Motor neuron (in vitro differentiated cells): ENCODE measurements around the gene PNPLA1. TPM values are rescaled to one million over a fixed set of nuclear protein-coding genes. Genes with fewer than 3 reads are reported as not detected.
A peak's percentile ranks its signal among the peaks of the same experiment; 100 is the strongest.

Source experiments
- ATAC-seq, 8 experiments: fragments of 200-7000 bp; cut with Tn5 transposase; replicated peaks in 6 of 8; 2 replicates each; pipeline ENCODE4 v1.8.0; 2021; ENCODE audit warnings: mild to moderate bottlenecking in 8 of 8, moderate library complexity in 8 of 8
- H3K27ac ChIP-seq, 2 donors: fragments of 250-450 bp; sonication (Bioruptor Pico); 2 replicates each; pipeline ENCODE4 v1.9.0; 2021; ENCODE audit warnings: antibody characterized with exemption in 2 of 2, mild to moderate bottlenecking in 2 of 2, moderate library complexity in 1 of 2
- H3K4me1 ChIP-seq, 2 donors: fragments of 250-450 bp; sonication (Bioruptor Pico); replicated peaks in 1 of 2; 2 replicates each; pipeline ENCODE4 v1.6.1; 2021; ENCODE audit warnings: antibody characterized with exemption in 2 of 2, mild to moderate bottlenecking in 2 of 2, moderate library complexity in 1 of 2
- H3K4me3 ChIP-seq, 5 donors: fragments of 250-450 bp; sonication (Bioruptor Pico); 2 replicates each; pipeline ENCODE4 v1.9.0; 2021; ENCODE audit warnings: antibody characterized with exemption in 5 of 5, mild to moderate bottlenecking in 5 of 5, moderate library complexity in 4 of 5
- WGBS, 10 experiments: fragments of 450-650 bp; shearing (Covaris generic); methylation state at CpG; one replicate each; pipeline ENCODE4 v1.0.0; 2022; 5-methylcytosine and 5-hydroxymethylcytosine counted together
- in situ Hi-C, 9 experiments: fragments of 400-800 bp; cut with MboI; loops; one replicate each; pipeline ENCODE4 v1.15.0; 2021; ENCODE audit warnings: low sequenced_read_pairs in 9 of 9, low pct_unique_long_range_greater_than_20kb in 2 of 9; ENCODE audit not compliant: unreplicated experiment in 9 of 9
- total RNA-seq, 8 experiments: library from RNA; unstranded; fragments of 300-600 nt; gene quantifications; 2 replicates each; pipeline versions ENCODE4 v1.2.3 to v1.2.4, GENCODE V29; 2022

PNPLA1 gene, protein sequence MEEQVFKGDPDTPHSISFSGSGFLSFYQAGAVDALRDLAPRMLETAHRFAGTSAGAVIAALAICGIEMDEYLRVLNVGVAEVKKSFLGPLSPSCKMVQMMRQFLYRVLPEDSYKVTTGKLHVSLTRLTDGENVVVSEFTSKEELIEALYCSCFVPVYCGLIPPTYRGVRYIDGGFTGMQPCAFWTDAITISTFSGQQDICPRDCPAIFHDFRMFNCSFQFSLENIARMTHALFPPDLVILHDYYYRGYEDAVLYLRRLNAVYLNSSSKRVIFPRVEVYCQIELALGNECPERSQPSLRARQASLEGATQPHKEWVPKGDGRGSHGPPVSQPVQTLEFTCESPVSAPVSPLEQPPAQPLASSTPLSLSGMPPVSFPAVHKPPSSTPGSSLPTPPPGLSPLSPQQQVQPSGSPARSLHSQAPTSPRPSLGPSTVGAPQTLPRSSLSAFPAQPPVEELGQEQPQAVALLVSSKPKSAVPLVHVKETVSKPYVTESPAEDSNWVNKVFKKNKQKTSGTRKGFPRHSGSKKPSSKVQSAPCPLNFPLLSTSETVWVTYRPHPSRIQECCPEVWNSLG
- total RNA-seq, result under 1 TPM in 5 of 8 experiments, not detected in 3; 0.07 to 0.56 (median 0.17) TPM

DNA sequence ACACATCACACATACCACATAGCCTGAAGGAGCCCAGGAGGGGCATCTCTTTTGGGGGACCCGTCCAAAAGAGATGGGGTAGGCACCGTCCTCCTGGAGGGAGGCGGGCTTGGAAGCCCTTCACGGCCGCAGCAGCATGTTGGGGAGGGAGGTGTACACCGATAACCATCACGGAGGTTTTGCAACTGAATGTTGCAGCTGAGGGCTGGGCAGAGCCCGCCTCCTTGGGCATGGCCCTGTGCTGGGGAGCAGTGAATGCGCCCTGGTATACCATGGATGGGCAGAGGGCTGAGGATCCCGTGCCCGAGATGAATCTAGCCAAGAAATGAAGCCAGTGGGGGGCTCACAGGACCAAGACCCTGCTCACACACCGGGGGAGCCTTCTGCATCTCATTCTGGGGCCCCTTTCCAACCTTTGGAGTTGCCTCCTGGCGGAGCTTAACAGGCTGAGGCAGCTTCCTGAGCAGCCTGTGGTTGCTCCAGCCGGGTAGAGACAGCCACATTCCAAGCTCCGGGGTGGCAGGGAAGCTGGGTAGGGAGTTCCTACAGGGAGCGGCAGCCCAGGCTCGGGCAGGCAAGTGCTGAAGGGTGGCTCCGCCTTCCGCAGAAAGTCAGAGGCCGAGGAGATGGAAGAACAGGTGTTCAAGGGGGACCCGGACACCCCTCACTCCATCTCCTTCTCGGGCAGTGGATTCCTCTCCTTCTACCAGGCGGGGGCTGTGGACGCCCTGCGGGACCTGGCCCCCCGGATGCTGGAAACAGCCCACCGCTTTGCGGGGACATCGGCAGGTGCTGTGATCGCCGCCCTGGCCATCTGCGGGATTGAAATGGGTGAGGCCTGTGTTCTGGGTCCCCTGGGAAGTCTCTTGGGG is at the start of gene PNPLA1:
Gene PNPLA1 (plus strand): TSS at position 227 of the 872 bp plus-strand sequence. CDS start 400 bp downstream, at position 627.
- peak in 2 of 8 experiments; percentile 23 to 27 for ATAC-seq
- Histone ChIP-seq H3K27ac (no peak within 1 kb of the TSS), H3K4me3 (no peak within 1 kb of the TSS), H3K4me1 (no peaks in the 10 kb centered on the region)
- in situ Hi-C loops, result no loop called here
- WGBS, 10 experiments, result 40 to 100% (median 73%) methylated on average over 1 to 17 of the region's 32 CpGs; no CpG with 5 or more reads in 1 of the 10 experiments

DNA sequence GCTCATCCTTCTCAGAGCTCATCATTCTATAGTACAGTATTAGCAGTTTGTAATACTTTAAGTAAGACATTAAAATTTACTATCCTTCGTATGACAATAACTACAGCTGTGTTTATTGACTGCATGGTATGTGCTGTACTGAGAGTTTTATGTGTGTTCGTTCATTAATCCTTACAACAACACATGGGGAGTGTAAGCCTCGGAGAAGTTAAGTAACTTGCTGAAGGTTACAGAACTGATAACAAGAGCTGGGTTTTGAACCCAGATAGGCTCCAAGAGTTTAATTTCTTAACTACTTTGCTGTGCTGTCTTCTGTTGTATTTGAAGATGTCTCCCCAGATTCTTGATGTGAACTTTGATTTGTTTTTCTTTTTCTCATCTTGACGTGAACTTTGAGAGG is 49.6 kb upstream of the PNPLA1 start:
- no peak for ATAC-seq
- in situ Hi-C loops, result no loop called here
- no peak overlapping the region for H3K27ac ChIP-seq
- 80 to 100% (median 100%) methylated on average over 1 to 4 of the region's 4 CpGs; no CpG with 5 or more reads in 1 of the 10 experiments for WGBS, 10 experiments
- H3K4me3 ChIP-seq, result no peak overlapping the region
- H3K4me1 ChIP-seq, result no peaks in the 10 kb centered on the region

DNA sequence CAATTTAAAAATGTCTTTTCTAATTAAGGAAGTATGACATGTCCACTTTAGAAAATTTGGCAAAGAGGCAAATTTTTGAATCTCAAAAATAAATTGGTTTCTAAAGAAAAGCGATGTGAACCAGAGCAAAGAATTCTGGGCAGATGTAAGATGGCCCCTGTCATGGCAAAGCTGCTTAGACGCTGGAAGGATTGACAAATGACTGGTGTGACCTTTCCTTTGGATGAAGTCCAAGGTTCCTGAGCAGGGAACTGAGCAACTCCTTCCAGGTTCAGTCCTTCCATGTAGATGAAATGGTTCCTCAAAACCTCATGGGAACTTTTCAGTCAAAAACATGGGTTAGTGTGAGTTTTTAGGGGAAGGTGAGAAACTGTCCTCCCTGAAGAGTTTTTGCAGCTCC is 48.2 kb upstream of the PNPLA1 start:
- in situ Hi-C loops, result no loop called here
- WGBS, 10 experiments, result 20 to 100% (median 92%) methylated on average over 1 to 2 of the region's 2 CpGs; no CpG with 5 or more reads in 1 of the 10 experiments
- no peaks in the 10 kb centered on the region for H3K4me1 ChIP-seq
- H3K4me3 ChIP-seq, result no peak overlapping the region
- no peak overlapping the region for H3K27ac ChIP-seq
- no peak for ATAC-seq

DNA sequence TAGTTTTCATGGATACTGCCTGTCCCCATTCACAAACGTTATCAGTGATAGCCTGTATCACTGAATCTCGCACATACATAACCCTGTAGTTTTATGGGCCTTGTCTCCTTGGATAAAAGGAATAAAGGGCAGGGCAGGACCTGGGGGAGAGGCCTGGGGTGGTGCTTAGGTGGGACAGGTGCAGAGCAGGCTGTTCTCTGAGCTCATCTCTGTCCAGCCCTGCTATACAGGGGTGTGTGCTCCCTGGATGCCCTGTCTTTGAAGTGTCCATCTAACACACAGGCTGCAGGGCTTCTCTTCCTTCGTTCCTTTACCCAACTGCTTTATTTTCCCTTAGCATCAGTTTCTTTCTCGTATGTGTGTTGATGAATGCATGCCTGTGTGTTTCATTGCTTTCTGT is 46.9 kb upstream of the PNPLA1 start:
- H3K4me3 ChIP-seq, result no peak overlapping the region
- in situ Hi-C loops, result no loop called here
- peak in 2 of 8 experiments; percentile 4 to 15 for ATAC-seq
- no peak overlapping the region for H3K27ac ChIP-seq
- WGBS, 10 experiments, result 38 to 100% (median 79%) methylated on average over 1 to 4 of the region's 4 CpGs; no CpG with 5 or more reads in 1 of the 10 experiments
- no peaks in the 10 kb centered on the region for H3K4me1 ChIP-seq

DNA sequence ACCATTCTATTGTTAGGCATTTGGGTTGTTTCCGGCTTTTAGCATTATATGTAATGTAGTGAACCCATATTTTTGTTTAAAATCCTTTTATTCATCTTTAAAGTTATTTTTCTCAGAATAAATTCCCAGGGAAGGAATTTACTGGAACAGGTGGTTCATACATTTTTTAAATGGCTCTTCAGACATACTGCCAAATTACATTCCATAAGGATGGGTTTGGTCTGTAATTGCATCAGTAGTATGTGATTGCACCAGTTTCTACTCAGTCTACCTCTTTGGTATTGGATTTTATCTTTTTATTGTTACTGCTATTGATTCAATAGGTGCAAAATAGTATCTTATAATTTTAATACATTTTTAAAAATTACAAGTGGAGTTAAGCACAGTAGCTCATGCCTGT is 46.2 kb upstream of the PNPLA1 start:
- H3K4me1 ChIP-seq, result no peaks in the 10 kb centered on the region
- no peak for ATAC-seq
- no peak overlapping the region for H3K4me3 ChIP-seq
- 64 to 100% (median 100%) methylated on average over 1 of the region's 1 CpG for WGBS, 10 experiments
- H3K27ac ChIP-seq, result no peak overlapping the region
- in situ Hi-C loops, result no loop called here

DNA sequence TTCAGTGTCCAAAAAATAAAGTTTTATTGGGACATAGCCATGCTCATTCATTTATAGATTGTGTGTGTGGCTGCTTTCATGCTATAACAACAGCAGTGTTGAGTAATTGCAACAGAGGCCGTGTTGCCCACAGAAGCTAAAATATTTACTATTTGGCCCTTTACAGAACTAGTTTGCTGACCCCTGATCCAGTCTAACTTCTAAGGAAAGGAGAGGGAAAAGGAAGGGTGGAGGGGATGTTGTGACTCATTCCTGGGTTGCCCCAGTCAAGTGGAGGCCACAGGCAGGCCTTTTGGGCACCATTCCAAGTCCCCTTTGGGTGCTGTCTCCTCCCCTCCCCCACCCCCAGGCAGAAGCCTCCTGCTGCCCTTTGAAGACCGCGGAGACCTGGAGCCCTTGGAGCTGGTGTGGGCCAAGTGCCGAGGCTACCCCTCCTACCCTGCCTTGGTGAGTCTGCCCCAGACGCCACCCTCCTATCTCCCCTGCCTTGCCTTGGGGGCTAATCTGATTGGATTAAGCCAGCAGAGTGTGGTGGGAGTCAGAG is 44.9 kb upstream of the PNPLA1 start:
- 13 to 100% (median 95%) methylated on average over 1 to 4 of the region's 5 CpGs; no CpG with 5 or more reads in 2 of the 10 experiments for WGBS, 10 experiments
- no peaks in the 10 kb centered on the region for H3K4me1 ChIP-seq
- no peak overlapping the region for H3K4me3 ChIP-seq
- in situ Hi-C loops, result no loop called here
- H3K27ac ChIP-seq, result no peak overlapping the region
- peak in 1 of 8 experiments; percentile 33 for ATAC-seq

DNA sequence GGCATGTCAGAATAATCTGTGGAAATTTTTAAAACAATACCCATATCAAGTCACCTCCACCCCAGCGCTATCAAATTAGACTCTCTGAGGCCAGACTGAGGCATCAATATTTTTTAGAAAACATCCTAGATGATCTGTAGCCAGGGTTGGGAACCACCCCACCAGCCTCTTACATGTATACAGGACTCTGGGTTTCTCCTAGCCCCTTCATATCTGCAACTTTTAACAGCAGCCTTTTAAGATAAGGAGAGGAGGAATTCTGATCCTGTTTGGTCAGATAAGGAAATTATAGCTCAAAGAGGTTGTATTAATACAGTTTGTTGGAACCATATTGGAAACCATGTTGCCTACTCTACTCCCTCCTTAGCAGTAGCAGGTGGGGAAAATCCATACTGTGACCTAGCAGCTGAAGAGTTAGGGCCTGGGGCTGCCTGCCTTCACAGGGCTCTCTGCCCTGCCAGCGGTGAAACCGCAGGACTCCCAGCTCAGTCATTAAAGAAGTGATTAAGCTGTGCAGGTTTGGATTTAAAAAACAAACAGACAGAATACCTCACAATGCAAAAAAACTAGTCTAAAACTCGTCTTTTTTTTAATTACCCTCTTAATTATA is 43.3 kb upstream of the PNPLA1 start:
- in situ Hi-C loops, result no loop called here
- no peaks in the 10 kb centered on the region for H3K4me1 ChIP-seq
- WGBS, 10 experiments, result 25 to 94% (median 79%) methylated on average over 1 to 3 of the region's 4 CpGs
- H3K27ac ChIP-seq, result no peak overlapping the region
- H3K4me3 ChIP-seq, result no peak overlapping the region
- peak in 1 of 8 experiments; percentile 20 for ATAC-seq

DNA sequence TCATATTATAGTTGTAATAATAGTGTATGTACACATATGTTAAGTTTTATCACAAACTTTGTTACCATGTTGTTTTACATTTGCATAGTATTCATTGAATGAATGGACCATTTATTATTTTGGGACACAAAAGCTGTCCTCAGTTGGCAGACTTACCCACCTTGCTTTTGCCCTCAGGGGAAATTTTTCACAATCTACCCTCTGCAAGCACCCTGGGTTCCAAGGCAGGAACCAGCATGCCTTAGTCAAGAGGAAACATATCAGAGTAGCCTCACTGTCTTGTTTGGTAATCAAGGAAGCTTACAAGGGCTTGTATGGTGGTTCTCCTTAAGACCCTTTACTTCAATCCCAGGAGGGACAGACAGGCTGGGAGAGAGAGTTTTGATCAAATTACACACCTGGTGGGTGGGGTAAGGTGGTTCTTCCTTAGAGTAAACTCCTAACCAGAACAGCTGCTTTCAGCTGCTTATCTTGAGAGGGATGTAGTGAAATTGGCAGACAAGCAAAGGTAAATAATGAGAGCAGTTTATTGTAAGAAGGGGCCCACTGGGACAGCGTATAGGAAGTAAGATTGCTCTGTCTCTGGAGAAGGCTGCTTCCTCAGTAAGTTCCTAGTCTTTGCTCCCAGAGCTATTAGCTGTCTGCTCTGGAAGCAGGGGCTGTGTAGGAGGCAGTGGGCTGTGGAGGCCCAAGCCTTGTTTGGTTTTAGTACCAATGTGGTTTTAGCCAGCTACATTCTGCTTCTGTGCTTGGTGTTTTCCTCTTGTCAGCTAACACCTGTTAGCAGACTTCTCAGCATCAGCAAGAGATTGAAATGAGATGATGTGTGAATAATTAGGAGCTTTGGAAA is 42.3 kb upstream of the PNPLA1 start:
- Histone ChIP-seq H3K4me1 (no peaks in the 10 kb centered on the region), H3K4me3 (no peak overlapping the region), H3K27ac (no peak overlapping the region)
- in situ Hi-C loops, result no loop called here
- WGBS, 10 experiments, result 100% methylated on average over 1 of the region's 1 CpG; no CpG with 5 or more reads in 8 of the 10 experiments
- ATAC-seq, result peak in 1 of 8 experiments; percentile 4

DNA sequence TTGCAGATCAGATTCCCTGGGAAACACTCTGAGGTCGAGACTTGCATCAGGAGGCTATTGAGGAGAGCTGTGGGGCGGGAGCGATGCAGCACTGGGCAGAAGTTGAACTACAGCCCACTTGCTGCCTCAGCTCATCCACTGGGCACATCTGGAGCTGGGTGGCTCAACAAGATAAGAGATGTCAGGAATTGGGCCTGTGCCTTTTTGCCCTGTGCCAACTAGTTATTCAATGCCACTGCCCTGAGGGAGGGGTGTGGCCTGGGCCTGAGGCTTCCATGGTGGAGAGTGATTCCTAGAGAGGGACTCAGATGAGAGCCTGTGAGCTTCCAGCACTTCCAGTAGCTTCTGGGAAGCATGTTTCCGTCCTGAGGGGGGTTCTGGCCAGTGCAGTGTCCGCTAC is 40.6 kb upstream of the PNPLA1 start:
- H3K27ac ChIP-seq, result no peak overlapping the region
- no peak overlapping the region for H3K4me3 ChIP-seq
- H3K4me1 ChIP-seq, result no peaks in the 10 kb centered on the region
- in situ Hi-C loops, result no loop called here
- peak in 1 of 8 experiments; percentile 34 for ATAC-seq
- 80 to 100% (median 93%) methylated on average over 1 to 5 of the region's 5 CpGs; no CpG with 5 or more reads in 5 of the 10 experiments for WGBS, 10 experiments

DNA sequence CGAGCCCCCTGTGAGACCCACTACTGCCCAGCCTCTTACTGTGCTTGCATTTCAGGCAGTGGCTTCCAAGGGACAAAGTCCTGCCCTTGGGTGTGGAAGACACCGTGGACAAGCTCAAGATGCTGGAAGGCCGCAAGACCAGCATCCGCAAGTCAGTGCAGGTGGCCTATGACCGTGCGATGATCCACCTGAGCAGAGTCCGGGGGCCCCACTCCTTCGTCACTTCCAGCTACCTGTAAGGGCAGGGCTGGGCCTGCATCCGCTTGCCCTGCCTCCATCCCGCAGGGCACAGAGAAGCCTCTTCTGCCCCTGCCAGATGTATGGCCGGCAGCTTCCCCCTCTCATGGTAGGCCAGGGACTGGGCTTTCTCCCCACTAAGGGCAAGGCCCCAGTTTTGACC is 39.5 kb upstream of the PNPLA1 start:
- no peaks in the 10 kb centered on the region for H3K4me1 ChIP-seq
- no peak for ATAC-seq
- no peak overlapping the region for H3K27ac ChIP-seq
- WGBS, 10 experiments, result 72% methylated on average over 3 of the region's 11 CpGs; no CpG with 5 or more reads in 9 of the 10 experiments
- H3K4me3 ChIP-seq, result no peak overlapping the region
- in situ Hi-C loops, result no loop called here

DNA sequence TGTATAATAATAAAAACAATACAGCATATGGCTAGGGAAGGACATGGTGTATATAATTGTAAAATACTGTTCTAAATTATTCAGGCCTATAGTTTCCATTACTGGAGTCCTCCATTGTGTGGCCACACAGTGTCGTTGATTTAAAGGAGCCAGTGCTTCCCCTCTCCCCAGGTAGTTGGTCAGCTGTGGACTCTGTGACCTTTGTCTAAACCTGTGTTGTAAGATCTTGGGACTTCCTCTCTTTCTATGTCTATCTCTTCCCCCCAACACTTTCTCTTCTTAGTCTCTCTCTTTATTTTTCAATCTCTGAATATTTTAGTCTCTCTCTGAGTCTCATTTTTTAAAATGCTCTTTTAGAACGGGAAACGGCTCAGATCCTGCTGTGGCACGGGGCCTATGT is 37.7 kb upstream of the PNPLA1 start:
- WGBS, 10 experiments, result 74 to 100% (median 85%) methylated on average over 2 to 4 of the region's 4 CpGs
- in situ Hi-C loops, result no loop called here
- no peak overlapping the region for H3K4me3 ChIP-seq
- no peak for ATAC-seq
- no peak overlapping the region for H3K27ac ChIP-seq
- no peaks in the 10 kb centered on the region for H3K4me1 ChIP-seq

DNA sequence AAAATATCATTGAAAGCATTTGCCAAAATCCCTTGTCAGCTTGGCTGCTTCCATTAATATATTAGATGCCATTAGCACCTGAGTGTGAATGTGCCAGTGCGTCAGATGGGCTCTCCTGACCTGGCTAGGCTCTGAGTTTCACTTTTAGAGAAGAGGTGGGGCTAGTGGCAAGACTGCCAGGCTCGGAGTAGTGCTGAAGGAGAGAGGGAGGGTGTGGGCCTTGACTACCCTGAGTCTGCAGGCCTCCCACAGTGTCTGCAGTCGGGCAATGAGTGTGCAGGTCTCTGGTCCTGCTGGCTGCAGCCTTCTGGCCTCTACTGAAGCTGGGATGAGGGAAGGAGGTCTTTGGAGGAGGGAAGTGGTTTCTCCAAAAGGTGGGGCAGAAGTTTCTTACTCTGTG is 34.6 kb upstream of the PNPLA1 start:
- no peak overlapping the region for H3K27ac ChIP-seq
- H3K4me3 ChIP-seq, result no peak overlapping the region
- 43 to 100% (median 60%) methylated on average over 1 to 3 of the region's 3 CpGs; no CpG with 5 or more reads in 2 of the 10 experiments for WGBS, 10 experiments
- ATAC-seq, result peak in 3 of 8 experiments; percentile 54 to 93 (median 88)
- H3K4me1 ChIP-seq, result no peaks in the 10 kb centered on the region
- in situ Hi-C loops, result no loop called here
